Lung (tissue), 12 donors: ENCODE data around the gene TNFRSF18. TPM values are rescaled to one million over a fixed set of nuclear protein-coding genes. Genes with fewer than 3 reads are reported as not detected.

Source experiments
- ATAC-seq: fragments of 200-7000 bp; cut with Tn5 transposase; one replicate; pipeline ENCODE4 v1.9.1; 2020; ENCODE audit warnings: moderate number of reproducible peaks; ENCODE audit not compliant: insufficient read depth, low FRiP score
- DNase-seq, 3 donors: peaks; one replicate each; pipeline ENCODE4 v3.0.0-alpha.2; 2013 to 2017
- H3K27ac ChIP-seq, 2 donors: one replicate each; pipeline ENCODE4 v1.5.1; 2013; ENCODE audit warnings: mild to moderate bottlenecking in 2 of 2, moderate library complexity in 2 of 2, control low read depth in 1 of 2, inconsistent platforms in 1 of 2, low read depth in 1 of 2, low read length in 1 of 2
- H3K27me3 ChIP-seq, 3 donors: one replicate each; pipeline ENCODE4 v1.5.1; 2013; ENCODE audit warnings: low read length in 2 of 3; ENCODE audit not compliant: control insufficient read depth in 3 of 3, insufficient read depth in 3 of 3
- H3K36me3 ChIP-seq, 4 donors: one replicate each; pipeline ENCODE4 v1.5.1; 2013; ENCODE audit warnings: low read length in 4 of 4, mild to moderate bottlenecking in 1 of 4, moderate library complexity in 1 of 4; ENCODE audit not compliant: control insufficient read depth in 4 of 4, insufficient read depth in 4 of 4
- H3K4me1 ChIP-seq, 5 donors: one replicate each; pipeline ENCODE4 v1.5.1; 2013; ENCODE audit warnings: low read length in 5 of 5, mild to moderate bottlenecking in 2 of 5, moderate library complexity in 1 of 5; ENCODE audit not compliant: control insufficient read depth in 5 of 5, insufficient read depth in 5 of 5
- H3K4me3 ChIP-seq: one replicate; pipeline ENCODE4 v1.5.1; 2013; ENCODE audit warnings: mild to moderate bottlenecking, control low read depth, moderate library complexity
- H3K9ac ChIP-seq, 2 donors: one replicate each; pipeline ENCODE4 v1.5.1; 2013; ENCODE audit warnings: low read length in 2 of 2, control low read depth in 1 of 2; ENCODE audit not compliant: insufficient read depth in 1 of 2
- H3K9me3 ChIP-seq, 4 donors: one replicate each; pipeline ENCODE4 v1.5.1; 2013; ENCODE audit warnings: low read length in 3 of 4, mild to moderate bottlenecking in 1 of 4, moderate library complexity in 1 of 4; ENCODE audit not compliant: control insufficient read depth in 4 of 4, insufficient read depth in 3 of 4
- CTCF ChIP-seq: IDR thresholded peaks from 2 replicates; pipeline ENCODE4 v1.5.1; 2012; ENCODE audit warnings: mild to moderate bottlenecking; ENCODE audit errors: control extremely low read depth, extremely low read depth
- WGBS, 2 donors: extraction: QIAGEN DNeasy Blood & Tissue Kit; methylation state at CpG; one replicate each; pipeline ENCODE4 v1.1.7; 2013; 5-methylcytosine and 5-hydroxymethylcytosine counted together
- polyA plus RNA-seq, 2 donors: library from polyadenylated mRNA; stranded (reverse); fragments of 200-250 nt; gene quantifications; one replicate each; pipeline ENCODE4 v1.2.1, GENCODE V29; 2013
- total RNA-seq, 2 donors: library from RNA; depleted of rRNA in 1 of 2; stranded (reverse); fragments of >200 nt in 1 of 2; gene quantifications; one replicate each; pipeline ENCODE4 v1.2.1, GENCODE V29; 2014 to 2021
- donor health status: control.
- donor health status: control.
- donor health status: Bipolar disorder and iron deficiency.
- donor health status: healthy.
- donor health status: DM: yes; HTN: yes; CAD: no.

Gene TNFRSF18
- total and polyA plus RNA-seq, 4 donors = 1.8 to 4.0 (median 2.4) TPM

GRCh38 chr1:1244192-1244811 lies 37.9 kb upstream of the TNFRSF18 start:
- Histone ChIP-seq H3K4me1 (peaks cover 0 to 5% (median 0%) of the 10 kb centered on the region in 5 donors), H3K27me3 (peaks cover 6 to 27% (median 26%) of the 10 kb centered on the region in 3 donors), H3K9ac (no peak overlapping the region), H3K4me3 (no peak overlapping the region), H3K9me3 (peaks cover 0 to 7% (median 0%) of the 10 kb centered on the region in 4 donors), H3K27ac (no peak overlapping the region), H3K36me3 (no peaks in the 10 kb centered on the region)
- TF ChIP-seq CTCF = no peak
- WGBS, 2 donors = 65 to 74% methylated on average over 28 to 30 of the region's 30 CpGs
- ATAC-seq (no peak), DNase-seq (no peak)

GRCh38 chr1:1243807-1244191 lies 37.4 kb upstream of the TNFRSF18 start:
- peaks cover 6 to 28% (median 27%) of the 10 kb centered on the region in 3 donors for H3K27me3 ChIP-seq
- no peak for TF ChIP-seq CTCF
- H3K4me1 ChIP-seq = peaks cover 0 to 5% (median 0%) of the 10 kb centered on the region in 5 donors
- no peaks in the 10 kb centered on the region for H3K36me3 ChIP-seq
- ATAC-seq = no peak
- no peak overlapping the region for H3K4me3 ChIP-seq
- 67 to 81% methylated on average over 23 of the region's 23 CpGs for WGBS, 2 donors
- H3K9me3 ChIP-seq = peaks cover 0 to 7% (median 0%) of the 10 kb centered on the region in 4 donors
- no peak overlapping the region for H3K27ac ChIP-seq
- no peak for DNase-seq
- no peak overlapping the region for H3K9ac ChIP-seq

GRCh38 chr1:1243266-1243660 lies 36.9 kb upstream of the TNFRSF18 start:
- 94 to 96% methylated on average over 23 of the region's 23 CpGs for WGBS, 2 donors

More at GRCh38 chr1:1243266-1243660, 36.9 kb upstream of the TNFRSF18 start:
- no peak overlapping the region for H3K4me3 ChIP-seq
- H3K27me3 ChIP-seq = peaks cover 6 to 31% (median 27%) of the 10 kb centered on the region in 3 donors
- TF ChIP-seq CTCF = no peak
- DNase-seq (no peak), ATAC-seq (no peak)
- H3K9ac ChIP-seq = no peak overlapping the region
- peaks cover 0 to 7% (median 0%) of the 10 kb centered on the region in 4 donors for H3K9me3 ChIP-seq
- no peak overlapping the region for H3K27ac ChIP-seq
- H3K4me1 ChIP-seq = peaks cover 0 to 5% (median 0%) of the 10 kb centered on the region in 5 donors
- no peaks in the 10 kb centered on the region for H3K36me3 ChIP-seq
